Central memory CD4-positive, alpha-beta T cell (primary cell): ENCODE results near the gene IL27RA.

Experiments
- DNase-seq: peaks from one replicate; pipeline ENCODE4 v3.0.0; 2022
- total RNA-seq, 3 experiments: gene quantifications; one replicate each; lab custom pipeline; 2026; lab: John Stamatoyannopoulos, UW

Gene IL27RA
- 96.5 to 192 (median 145) reads per million in 3 experiments for total RNA-seq

DNA sequence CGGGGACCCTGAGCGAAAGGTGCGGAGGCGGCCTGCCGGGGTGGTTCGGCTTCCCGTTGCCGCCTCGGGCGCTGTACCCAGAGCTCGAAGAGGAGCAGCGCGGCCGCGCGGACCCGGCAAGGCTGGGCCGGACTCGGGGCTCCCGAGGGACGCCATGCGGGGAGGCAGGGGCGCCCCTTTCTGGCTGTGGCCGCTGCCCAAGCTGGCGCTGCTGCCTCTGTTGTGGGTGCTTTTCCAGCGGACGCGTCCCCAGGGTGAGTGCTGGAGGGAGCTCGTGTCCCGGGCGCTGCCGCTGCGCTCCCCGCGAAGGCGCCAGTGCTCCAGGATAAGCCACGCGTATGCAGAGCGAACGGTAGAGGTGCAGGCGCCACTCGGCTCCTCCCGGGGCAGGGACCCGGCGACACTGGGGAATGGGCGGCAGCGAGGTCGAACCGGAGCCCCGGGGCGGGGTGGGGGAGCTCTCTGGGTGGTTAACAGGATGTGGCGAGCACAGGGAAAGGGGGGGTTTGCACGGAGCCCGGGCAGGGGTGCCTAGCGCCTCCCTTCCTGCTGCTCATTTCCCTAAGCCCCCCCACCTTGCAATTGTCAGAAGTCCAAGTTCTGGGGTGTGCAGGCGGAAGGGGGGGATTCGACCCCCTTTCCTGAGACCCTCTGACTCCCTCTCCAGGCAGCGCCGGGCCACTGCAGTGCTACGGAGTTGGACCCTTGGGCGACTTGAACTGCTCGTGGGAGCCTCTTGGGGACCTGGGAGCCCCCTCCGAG, at the start of gene IL27RA:
Gene IL27RA, plus strand, starts transcription at position 44 of the 762 bp plus-strand sequence. Its CDS starts 111 bp downstream, at position 155.
- peak; percentile 84 for DNase-seq

DNA sequence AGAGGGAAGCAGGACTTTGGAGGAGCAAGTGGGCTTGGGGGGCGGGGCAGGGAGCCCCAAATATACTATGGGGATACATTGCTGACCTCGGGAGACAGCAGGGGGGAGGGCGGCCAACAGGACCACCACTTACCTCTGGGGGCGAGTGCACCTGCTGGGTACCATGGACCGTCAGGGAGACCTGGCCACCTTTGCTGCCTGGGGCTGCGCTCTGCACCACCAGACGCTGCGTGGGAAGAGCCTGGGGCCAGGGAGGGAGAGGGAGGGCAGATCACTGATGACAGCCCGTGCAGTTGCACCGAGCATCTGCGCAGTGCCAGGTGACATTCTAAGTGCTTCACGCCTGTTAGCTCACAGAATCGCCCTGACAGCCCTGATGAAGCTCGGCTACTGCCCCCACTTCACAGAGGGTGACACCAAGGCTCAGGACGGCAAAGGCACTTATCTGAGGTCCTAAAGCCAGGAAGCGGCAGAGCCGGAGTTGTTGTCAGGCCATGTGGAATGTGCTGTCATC, 49.5 kb upstream of the IL27RA start:
- DNase-seq = no peak

DNA sequence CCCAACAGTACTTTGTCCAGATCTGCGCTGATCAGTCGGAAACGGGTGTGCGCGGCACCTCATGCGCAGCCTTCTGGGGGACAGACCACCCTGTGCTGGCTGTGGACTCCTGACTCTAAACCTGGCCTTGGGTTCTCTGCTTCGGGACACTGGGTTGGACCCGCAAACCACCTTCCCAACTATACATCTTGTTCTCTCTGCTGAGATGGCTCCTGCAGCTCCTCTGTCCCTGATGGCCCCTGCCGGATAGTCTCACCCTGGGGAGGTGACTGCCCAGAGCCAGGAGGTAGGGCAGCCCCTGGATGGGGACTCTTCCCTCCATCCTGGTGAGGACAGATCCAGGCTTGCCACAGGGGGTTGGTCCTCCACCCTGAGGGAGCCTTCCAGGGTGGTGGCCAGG, 48.8 kb upstream of the IL27RA start:
- no peak for DNase-seq

DNA sequence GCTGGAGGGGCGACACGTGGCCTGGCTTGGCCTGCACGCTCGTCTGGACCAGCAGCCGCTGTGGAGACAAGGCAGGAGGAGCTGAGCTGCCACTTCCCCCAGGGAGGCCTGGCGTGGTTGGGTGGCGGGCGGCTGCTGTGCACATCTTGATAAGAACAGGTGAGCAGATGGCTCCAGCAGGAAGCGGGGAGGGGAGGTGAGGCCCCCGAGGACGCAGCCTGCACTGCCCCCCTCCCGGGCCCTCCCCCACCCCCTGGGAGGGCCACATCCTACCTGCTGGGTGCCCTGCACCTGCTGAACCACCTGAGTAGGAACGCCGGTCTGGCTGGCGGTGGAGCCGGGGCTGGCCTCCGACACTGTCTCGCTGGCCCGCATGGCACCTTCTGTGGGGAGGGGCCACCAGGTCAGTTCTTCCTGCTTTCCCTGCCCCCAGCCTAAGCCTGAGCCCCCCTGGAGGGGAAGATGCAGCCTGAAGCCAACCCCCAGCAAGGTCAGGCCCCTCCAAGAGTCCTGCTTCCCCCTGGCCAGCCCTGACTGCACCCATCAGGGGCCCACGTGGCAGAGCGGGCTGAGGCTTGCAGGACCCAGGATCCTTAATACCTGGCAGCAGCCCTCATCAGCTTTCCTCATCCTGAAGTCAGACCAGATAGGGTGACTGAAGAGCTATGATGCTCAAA, 48.2 kb upstream of the IL27RA start:
- peak; percentile 45 for DNase-seq

DNA sequence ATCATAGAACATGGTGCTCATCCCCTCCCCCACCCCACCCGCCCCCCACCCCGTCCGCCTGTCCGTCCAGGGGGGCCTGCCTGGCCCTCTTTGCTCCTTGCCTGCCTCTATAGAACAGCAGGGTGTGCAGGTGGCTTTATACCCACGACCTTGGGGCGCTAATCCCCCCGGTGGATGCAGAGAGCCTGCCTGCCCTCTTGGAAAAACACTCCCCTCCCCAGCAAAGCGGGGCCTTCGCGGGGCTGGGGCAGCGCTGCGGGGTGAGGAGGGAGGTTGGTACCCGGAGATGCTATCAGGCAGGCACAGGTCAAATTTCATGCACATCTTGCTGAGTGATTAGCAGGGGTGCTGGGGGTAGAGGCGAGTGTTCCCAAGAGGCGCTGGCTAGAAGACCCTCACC, 47.4 kb upstream of the IL27RA start:
- DNase-seq = no peak

DNA sequence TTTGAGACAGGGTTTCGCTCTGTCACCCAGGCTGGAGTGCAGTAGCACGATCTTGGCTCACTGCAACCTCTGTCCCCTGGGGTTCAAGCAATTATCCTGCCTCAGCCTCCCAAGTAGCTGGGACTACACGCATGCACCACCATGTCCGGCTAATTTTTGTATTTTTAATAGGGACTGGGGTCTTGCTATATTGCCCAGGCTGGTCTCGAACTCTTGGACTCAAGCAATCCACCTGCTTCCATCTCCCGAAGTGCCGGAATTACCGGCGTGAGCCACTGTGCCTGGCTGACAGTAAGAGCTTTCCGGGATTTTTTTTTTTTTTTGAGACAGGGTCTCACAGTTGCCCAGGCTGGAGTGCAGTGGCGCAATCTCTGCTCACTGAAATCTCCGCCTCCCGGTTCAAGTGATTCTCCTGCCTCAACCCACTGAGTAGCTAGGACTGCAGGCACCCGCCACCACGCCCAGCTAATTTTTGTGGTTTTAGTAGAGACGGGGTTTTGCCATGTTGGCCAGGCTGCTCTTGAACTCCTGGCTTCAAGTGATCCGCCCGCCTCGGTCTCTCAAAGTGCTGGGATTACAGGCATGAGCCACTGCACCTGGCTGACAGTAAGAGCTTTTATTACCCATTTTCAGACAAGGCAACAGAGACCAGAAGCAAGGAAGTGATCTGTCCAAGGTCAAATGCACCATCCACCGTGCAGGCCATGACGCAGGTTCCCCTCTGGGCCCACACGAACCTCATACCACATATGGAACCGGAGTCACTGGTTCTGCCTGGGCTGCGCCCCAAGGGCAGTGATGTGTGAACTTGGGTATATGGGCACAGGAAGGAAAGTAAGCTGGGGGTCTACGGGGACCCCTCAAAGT, 46.5 kb upstream of the IL27RA start:
- DNase-seq = peak; percentile 37

DNA sequence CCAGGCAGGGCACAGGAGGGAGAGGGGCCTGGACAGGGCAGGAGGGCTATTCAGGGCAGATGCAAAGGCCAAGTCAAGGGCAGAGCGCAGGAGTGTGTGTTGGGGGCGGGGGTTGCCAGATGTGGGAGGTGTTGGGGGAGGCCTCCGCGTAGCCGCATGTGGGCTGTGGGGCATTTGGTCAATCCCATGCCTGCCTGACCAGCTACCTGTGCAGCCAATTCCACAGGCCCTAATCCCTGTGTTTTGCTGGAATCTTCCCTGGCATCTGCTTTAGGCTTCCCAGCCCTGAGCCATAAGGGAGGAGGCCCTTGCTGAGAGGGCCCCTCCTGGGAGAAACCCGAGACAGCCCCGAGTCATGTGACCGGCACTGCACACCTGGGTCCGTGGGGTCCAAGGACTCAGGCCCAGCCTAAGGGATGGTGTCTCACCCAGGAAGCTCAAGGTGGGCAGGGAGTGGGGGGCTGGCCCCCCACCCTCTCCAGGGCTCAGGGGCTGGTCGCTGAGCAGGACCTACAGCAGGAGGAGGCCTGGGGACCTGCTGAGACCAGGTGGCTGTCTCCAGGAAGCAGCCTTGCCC, 45.7 kb upstream of the IL27RA start:
- DNase-seq = no peak

DNA sequence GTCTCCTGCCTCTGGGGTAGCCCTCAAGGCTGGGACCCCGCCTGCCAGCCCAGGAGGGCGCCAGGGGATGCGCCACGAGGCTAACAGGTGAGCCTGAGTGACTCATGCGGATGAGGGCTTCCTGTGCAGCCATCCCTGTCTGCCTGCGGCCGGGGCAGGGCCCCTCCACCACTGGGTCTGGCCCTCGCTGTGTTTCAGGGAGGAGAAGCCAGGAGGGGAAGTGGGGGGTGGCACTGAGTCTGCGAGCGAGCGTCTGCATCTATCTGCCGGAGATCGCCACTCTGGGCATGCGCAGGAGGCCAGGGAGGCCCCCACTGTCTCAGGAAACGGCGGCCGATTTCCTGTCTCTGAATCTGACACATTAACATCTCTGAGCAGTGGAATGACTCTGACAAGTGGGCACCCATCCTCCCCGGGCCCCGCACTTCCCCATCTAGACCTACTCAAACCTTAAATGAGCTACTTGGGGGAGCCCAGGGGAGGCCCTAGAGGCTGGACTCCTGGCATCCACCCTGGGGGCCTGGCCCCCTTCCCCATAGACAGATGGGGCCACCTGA, 45.1 kb upstream of the IL27RA start:
- DNase-seq = peak; percentile 98

DNA sequence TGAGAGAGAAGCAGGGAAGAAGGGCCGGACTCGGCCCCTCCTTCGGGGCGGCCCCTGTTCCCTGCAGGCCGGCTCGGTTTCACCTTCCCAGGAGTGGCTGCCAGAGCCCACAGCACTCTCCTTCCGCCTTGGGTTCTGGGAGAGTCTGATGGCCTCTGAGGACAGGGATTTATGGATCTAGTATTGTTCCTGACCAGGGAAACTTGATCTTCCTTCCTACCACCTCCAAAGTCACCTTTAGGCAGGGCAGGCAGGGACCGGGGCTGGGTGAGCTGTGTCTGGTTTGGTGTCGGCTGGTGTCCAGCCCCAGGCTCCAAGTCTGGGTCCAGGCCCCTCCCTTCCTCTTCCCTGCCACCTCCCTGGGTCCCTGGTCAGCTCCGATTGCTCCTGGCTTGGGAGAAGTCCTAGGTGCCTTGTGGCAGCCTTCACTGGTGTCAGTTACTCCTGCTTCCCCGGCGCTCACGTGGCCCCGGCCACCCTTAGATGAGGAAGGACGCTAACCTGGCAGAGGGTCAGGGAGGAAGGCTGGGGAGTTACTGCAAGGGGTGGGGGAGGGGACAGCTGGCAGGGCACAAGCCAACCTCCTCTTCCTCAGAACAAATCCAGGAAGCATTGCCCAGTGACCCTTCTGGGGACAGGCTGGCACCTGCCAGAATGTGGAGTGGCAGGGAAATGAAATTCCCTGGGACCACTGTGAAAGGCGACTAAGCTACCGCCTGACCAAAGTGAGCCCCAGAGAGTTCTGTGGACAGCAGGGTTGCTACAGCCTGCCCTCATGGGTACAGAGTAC, 44.3 kb upstream of the IL27RA start:
- DNase-seq = no peak

DNA sequence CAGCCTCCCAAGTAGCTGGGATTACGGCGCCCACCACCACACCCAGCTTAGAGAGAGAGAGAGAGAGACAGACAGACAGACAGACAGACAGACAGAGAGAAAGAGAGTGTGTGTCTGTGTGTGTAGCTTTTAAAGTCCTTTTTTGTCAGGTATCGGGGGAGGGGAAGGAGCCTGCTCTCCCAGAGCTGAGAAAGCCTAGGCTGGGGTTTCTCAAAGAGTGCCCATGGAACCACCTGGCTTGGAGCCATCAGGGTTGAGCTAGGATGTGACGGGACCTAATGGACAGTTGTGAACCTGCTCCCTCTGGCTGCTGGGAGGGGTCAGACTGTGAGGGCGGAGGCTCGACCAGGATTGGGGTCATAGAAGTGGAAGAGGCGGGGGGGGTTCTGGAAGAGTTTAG, 42.1 kb upstream of the IL27RA start:
- DNase-seq = no peak

DNA sequence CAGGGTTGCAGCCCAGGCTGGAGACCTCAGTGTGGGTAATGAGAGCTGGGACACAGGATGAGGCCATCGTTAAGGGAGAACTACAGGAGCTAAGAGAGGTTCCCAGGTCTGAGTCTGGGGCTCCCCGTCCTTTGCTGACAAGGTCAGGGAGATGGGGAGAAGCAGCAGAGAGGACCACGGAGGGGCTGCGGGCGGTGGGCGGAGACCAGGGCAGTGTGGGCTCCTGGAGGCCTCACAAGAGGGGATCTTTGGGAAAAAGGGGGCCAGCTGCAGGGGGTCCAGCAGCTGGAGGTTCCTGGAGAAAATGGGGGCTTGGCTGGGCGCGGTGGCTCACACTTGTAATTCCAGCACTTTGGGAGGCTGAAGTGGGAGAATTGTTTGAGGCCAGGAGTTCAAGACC, 41.5 kb upstream of the IL27RA start:
- no peak for DNase-seq

DNA sequence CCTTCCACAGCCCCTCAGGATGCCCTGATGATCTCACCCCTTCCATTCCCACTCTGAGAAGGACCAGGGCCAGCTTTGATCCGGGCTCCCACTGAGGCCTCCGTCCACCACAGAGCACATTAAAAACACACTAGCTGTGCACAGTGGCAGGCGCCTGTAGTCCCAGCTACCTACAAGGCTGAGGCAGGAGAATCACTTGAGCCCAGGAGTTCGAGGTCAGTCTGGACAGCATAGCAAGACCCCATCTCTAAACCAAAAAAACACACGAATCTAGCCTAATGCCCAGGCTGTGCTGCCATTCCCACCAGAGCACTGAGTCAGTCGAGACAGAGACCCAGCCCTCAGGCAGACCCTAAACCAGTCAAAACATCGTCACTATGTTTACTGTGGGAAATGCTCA, 39.5 kb upstream of the IL27RA start:
- DNase-seq = no peak

DNA sequence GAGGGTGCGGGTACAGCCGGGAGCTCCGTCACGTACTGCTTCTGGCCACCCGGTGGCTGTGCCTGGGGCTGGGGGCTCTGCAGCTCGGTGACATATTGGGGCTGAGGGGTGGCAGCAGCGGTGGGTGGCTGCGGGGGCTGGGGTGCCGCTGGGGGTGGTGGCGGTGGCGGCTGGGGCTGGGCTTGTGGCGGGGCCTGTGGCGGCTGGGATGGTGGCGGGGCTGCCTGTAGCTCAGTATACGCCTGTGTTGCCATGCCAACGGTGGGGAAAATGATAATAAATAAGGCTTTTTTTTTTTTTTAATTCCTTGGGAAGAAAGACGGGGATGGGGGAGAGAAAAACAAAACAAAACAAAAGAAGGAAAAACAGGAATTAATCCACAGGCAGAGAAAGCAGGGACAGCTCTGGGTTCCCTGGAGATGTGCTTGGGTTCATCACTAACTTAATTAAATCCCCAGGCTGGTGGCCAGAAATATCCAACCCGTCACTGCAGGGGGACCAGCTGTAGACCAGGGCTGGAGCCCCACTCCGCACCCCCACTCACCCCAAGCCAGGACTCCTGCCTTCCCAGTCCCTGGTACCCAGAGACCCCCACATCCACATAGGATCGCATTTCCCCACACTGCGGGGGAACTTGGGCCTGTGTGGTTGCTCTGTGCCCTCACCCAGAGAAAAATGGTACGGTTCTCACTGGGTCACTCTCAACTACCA, 37.8 kb upstream of the IL27RA start:
- DNase-seq = no peak

DNA sequence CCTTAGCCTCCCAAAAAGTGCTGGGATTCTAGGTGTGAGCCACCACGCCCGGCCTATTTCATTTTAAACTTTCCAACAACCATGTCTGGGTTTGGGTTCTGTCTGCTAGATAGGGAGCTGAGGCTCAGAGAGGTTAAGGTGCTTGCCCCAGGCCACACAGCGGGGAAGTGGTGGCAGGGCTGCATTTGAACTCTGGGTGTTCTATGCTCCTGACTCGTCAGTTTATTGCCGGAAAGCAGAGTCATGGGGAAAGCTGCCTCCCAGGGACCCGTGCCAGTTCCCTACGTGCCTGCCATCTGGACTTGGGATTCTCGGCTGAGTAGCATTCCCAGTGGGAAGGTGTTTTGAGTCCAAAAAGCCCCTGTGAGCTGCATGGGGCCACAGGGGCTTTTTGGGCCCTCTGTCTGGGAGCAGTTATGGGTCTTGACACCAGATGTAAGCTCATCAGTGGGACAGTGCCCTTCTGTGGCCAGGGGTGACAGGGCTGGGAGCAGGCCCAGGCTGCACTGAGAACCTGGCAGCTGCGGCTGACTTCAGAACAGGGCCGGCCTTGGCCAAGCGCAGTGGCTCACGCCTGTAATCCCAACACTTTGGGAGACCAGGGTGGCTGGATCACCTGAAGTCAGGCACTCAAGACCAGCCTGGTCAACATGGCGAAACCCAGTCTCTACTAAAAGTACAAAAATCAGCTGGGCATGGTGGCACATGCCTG, 36.4 kb upstream of the IL27RA start:
- no peak for DNase-seq

DNA sequence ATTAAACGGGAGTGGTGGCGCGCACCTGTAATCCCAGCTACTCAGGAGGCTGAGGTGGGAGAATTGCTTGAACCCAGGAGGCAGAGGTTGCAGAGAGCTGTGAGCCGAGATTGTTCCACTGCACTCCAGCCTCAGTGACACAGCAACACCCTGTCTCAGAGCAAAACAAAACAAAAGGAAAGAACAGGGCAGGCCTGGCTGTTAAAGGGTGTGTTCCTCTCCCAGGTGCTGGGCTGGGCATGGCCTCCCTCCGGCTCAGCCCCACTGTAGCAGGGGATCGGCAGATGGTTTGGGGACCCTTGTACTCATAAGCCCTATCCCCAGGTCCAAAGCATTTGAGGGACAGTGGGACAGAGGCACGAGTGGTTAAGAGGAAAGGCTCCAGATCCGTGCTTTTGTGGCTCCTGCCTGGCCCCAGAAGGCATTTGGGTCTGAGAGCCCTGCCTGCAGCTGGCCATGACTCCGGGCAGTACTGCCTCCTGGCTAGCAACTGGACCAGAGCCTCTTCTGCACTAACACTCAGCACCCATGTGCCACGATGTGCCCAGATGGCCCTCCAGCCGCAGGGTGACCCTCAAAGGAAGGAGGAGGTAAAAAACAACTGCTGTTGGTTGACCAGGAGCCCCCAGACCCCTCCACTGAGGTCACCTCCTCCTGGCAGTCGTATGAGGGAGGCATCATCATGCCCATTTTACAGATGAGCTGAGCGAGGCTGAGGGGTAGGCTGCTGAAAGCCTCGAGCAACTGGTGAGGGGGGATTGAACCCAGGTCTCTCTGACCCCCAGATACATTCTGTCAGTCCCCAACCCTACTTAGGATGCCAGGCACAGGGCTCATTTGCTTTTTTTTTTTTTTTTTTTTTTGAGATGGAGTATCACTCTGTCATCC, 35.4 kb upstream of the IL27RA start:
- no peak for DNase-seq

DNA sequence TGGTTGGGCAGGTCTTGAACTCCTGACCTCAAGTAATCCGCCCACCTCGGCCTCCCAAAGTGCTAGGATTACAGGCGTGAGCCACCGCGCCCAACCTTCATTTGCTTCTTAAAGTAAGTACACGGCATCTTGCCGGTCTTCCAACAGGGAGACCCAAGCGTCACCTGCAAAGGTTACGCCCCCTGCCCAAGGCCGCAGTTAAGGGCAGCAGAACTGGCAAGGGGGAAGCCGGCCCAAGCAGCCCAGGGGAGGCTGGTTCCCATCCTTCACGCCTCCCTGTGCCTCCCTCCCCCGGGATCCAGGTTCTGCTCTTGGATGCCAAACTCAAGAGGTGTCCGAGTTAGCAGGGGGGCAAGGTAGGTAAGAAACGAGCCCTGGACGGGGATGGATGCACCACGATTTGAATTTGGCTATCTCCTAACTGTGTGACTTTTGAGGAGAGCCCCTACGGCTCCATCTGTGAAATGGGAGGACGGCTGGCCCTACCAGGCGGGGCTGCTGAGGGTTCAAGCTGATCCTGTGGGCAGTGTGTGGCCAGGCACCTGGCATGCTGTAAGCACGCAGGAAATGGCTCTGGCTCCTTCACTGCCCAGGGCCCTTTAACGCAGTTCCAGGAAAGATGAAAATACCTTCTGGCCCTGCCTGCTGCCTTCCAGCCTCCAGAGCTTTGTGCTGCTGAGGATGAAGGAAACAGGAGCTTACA, 34.5 kb upstream of the IL27RA start:
- DNase-seq = no peak

DNA sequence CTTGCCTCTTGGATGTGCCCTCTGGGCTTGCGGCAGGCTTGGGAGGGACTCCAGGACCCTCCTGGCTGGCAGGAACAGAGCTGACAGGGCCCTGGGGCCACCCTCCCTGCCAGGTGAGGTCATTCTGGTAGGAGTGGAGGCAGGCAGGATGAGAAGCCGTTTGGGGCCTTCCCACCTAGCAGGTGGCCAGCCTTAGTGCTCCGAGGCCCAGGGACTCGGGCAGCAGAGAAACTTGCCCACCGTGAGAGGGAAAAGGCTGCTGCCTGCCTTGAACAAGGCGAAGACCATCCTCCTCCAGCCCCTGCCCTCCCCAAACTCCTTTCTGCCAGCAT, 34.0 kb upstream of the IL27RA start:
- DNase-seq = no peak

DNA sequence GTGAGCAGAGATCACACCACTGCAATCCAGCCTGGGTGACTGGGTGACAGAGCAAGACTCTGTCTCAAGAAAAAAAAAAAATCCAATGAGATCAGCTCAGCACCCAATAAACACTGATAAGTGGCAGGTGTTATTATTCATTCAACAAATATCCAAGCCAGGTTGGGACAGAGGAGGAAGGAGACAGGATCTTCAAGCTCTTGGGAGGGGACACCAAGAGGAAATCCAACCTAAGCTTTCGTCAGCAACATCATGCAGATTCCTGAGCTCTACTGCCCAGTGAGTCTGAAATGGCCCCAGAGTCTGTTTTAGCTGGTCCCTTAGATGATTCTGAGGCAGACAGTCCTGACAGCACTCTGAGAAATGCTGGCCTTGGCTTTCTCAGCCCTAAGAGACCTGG, 33.1 kb upstream of the IL27RA start:
- DNase-seq = no peak

DNA sequence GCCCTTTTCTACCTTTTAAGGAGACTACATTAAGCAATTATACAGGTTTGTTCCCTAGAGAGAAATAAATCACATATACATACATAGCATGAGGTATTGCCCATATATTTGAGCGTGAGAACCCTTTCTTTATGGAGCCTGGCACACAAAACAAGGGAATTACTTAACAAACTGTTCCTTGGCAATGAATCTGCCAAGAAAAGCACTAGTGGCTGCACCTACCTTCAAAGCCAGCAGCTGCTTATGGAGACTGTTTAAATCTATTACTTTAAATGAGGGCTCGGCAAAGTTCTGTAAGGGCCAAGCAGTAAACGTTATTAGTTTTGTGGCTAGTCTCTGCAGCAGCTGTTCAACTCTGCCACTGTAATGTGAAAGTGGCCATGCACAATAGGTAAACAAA, 32.5 kb upstream of the IL27RA start:
- DNase-seq = no peak
